Hepatocyte (in vitro differentiated cells): ENCODE results near the gene KIF26B. TPM values are rescaled to one million over a fixed set of nuclear protein-coding genes. Genes with fewer than 3 reads are reported as not detected.

Source experiments
- DNase-seq: peaks from one replicate; pipeline ENCODE4 v3.0.0-alpha.2; 2016; ENCODE audit warnings: low spot score
- H2AFZ ChIP-seq: fragments of 200-600 bp; sonication (generic); 2 replicates; pipeline ENCODE4 v1.6.0; 2016; ENCODE audit warnings: antibody characterized with exemption, mild to moderate bottlenecking
- H3K27ac ChIP-seq: fragments of 200-600 bp; sonication (generic); 2 replicates; pipeline ENCODE4 v1.5.1; 2016; ENCODE audit warnings: mild to moderate bottlenecking
- H3K27me3 ChIP-seq: fragments of 200-600 bp; sonication (generic); 2 replicates; pipeline ENCODE4 v1.6.1; 2016
- H3K36me3 ChIP-seq: fragments of 200-600 bp; sonication (generic); replicated peaks from 2 replicates; pipeline ENCODE4 v1.5.1; 2016; ENCODE audit warnings: low read depth; ENCODE audit not compliant: insufficient read depth
- H3K4me1 ChIP-seq: fragments of 200-600 bp; sonication (generic); 2 replicates; pipeline ENCODE4 v1.5.1; 2016; ENCODE audit warnings: mild to moderate bottlenecking, moderate library complexity; ENCODE audit not compliant: insufficient read depth
- H3K4me2 ChIP-seq: fragments of 200-600 bp; sonication (generic); 2 replicates; pipeline ENCODE4 v1.6.0; 2016
- H3K4me3 ChIP-seq: fragments of 200-600 bp; sonication (generic); 2 replicates; pipeline ENCODE4 v1.5.1; 2016; ENCODE audit warnings: mild to moderate bottlenecking
- H3K79me2 ChIP-seq: fragments of 200-600 bp; sonication (generic); 2 replicates; pipeline ENCODE4 v1.6.0; 2017; ENCODE audit warnings: mild to moderate bottlenecking
- H3K9me2 ChIP-seq: fragments of 200-600 bp; sonication (generic); replicated peaks from 2 replicates; pipeline ENCODE4 v1.6.0; 2017; ENCODE audit warnings: mild to moderate bottlenecking; ENCODE audit not compliant: insufficient read depth
- H3K9me3 ChIP-seq: fragments of 200-600 bp; sonication (generic); 2 replicates; pipeline ENCODE4 v1.5.1; 2016; ENCODE audit warnings: low read depth, mild to moderate bottlenecking
- H4K20me1 ChIP-seq: fragments of 200-600 bp; sonication (generic); 2 replicates; pipeline ENCODE4 v1.6.0; 2016; ENCODE audit warnings: mild to moderate bottlenecking; ENCODE audit not compliant: insufficient read depth, poor library complexity, severe bottlenecking
- CTCF ChIP-seq: fragments of 200-600 bp; sonication (generic); IDR thresholded peaks from 2 replicates; pipeline ENCODE4 v1.5.1; 2016; ENCODE audit warnings: antibody characterized with exemption, mild to moderate bottlenecking; ENCODE audit not compliant: poor library complexity
- EZH2 ChIP-seq: fragments of 200-600 bp; sonication (generic); IDR thresholded peaks from 2 replicates; pipeline ENCODE4 v1.6.1; 2016; ENCODE audit warnings: antibody characterized with exemption, mild to moderate bottlenecking, borderline replicate concordance
- EZH2phosphoT487 ChIP-seq: fragments of 200-600 bp; sonication (generic); IDR thresholded peaks from one replicate; pipeline ENCODE4 v1.6.1; 2018; ENCODE audit warnings: antibody characterized with exemption, mild to moderate bottlenecking, low read depth, moderate library complexity; ENCODE audit not compliant: unreplicated experiment, severe bottlenecking
- WGBS: methylation state at CpG from one replicate; pipeline ENCODE4 v1.1.6; 2016; ENCODE audit warnings: low lambda C conversion rate; ENCODE audit errors: missing lambda C conversion rate; 5-methylcytosine and 5-hydroxymethylcytosine counted together
- polyA plus RNA-seq: library from polyadenylated mRNA; unstranded; fragments of >200 nt; fragmentation: Nextera tagmentation; extraction: Ambion mirVana; gene quantifications from 2 replicates; pipeline ENCODE4 v1.2.1, GENCODE V29; 2016
- total RNA-seq: library from RNA; depleted of rRNA; stranded (reverse); fragments of >200 nt; gene quantifications from 2 replicates; pipeline ENCODE4 v1.2.3, GENCODE V29; 2014

Gene KIF26B
- total and polyA plus RNA-seq, 2 experiments from 2014 or later: 12.7 to 21.6 TPM

- H3K4me3 ChIP-seq: no peak overlapping the region
- no peaks in the 10 kb centered on the region for H3K27me3 ChIP-seq
- H3K4me1 ChIP-seq: peaks cover 9% of the 10 kb centered on the region
- H3K79me2 ChIP-seq: peaks cover 4% of the 10 kb centered on the region
- DNase-seq: no peak
- H3K4me2 ChIP-seq: no peak overlapping the region
- H3K9me3 ChIP-seq: no peaks in the 10 kb centered on the region
- no peak overlapping the region for H2AFZ ChIP-seq
- TF ChIP-seq CTCF: peak; percentile 27
- TF ChIP-seq EZH2phosphoT487: no peak
- no peaks in the 10 kb centered on the region for H4K20me1 ChIP-seq
- H3K27ac ChIP-seq: no peak overlapping the region
- H3K9me2 ChIP-seq: no peaks in the 10 kb centered on the region
- H3K36me3 ChIP-seq: no peaks in the 10 kb centered on the region
- 89% methylated on average over 11 of the region's 11 CpGs for WGBS
These were observed 226.2 kb downstream of the KIF26B start for GRCh38 chr1:245380790-245381535.

- Histone ChIP-seq H3K79me2 (peaks cover 4% of the 10 kb centered on the region), H3K9me3 (no peaks in the 10 kb centered on the region), H3K27ac (peak overlapping the region; percentile 26), H3K9me2 (no peaks in the 10 kb centered on the region), H3K4me3 (no peak overlapping the region), H3K4me2 (peak overlapping the region; percentile 48), H2AFZ (no peak overlapping the region), H3K36me3 (no peaks in the 10 kb centered on the region), H3K4me1 (peaks cover 9% of the 10 kb centered on the region), H4K20me1 (no peaks in the 10 kb centered on the region), H3K27me3 (no peaks in the 10 kb centered on the region)
- no peak for DNase-seq
- TF ChIP-seq CTCF (no peak), EZH2 (no peak), EZH2phosphoT487 (no peak)
- WGBS: 59% methylated on average over 9 of the region's 9 CpGs
These were observed 228.2 kb downstream of the KIF26B start for GRCh38 chr1:245382981-245383380.

- H4K20me1 ChIP-seq: no peaks in the 10 kb centered on the region
- DNase-seq: no peak
- peak overlapping the region; percentile 48 for H3K4me2 ChIP-seq
- no peak for TF ChIP-seq CTCF
- TF ChIP-seq EZH2: no peak
- TF ChIP-seq EZH2phosphoT487: no peak
- no peak overlapping the region for H3K4me3 ChIP-seq
- H3K27ac ChIP-seq: peak overlapping the region; percentile 26
- H3K4me1 ChIP-seq: peaks cover 9% of the 10 kb centered on the region
- H3K27me3 ChIP-seq: no peaks in the 10 kb centered on the region
- no peaks in the 10 kb centered on the region for H3K9me3 ChIP-seq
- WGBS: 57% methylated on average over 13 of the region's 13 CpGs
- H3K79me2 ChIP-seq: peaks cover 6% of the 10 kb centered on the region
- H3K36me3 ChIP-seq: no peaks in the 10 kb centered on the region
- H2AFZ ChIP-seq: no peak overlapping the region
- no peaks in the 10 kb centered on the region for H3K9me2 ChIP-seq
These were observed 228.9 kb downstream of the KIF26B start for GRCh38 chr1:245383396-245384330.
